ENCODE results near the gene B3GNT8.

B3GNT8 gene

DNA sequence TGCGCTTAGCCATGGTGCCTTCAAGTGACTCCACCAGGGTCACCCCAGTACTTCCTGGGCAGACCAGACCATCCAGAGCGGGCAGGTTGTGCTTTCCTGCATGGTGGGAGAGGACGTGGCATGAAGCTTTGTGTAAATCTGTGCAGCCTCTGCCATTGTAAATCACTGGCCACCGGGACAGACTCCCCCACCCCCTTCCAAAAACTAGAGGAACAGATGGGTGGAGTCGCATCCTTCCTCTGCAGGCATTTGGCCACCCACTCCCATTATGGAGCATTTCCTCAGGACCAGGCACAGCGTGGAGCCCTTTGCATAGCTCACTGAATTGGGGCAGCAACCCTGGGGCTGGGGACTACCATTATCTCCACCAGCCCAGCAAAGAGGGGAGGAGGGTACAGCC lies 21.4 kb downstream of the B3GNT8 start:
- no peak for DNase-seq (ENCODE audit: low read depth)
- no peak overlapping the region for H3K4me3 ChIP-seq (ENCODE audit: low read depth, low read length)
- TF ChIP-seq, protein P1, sequence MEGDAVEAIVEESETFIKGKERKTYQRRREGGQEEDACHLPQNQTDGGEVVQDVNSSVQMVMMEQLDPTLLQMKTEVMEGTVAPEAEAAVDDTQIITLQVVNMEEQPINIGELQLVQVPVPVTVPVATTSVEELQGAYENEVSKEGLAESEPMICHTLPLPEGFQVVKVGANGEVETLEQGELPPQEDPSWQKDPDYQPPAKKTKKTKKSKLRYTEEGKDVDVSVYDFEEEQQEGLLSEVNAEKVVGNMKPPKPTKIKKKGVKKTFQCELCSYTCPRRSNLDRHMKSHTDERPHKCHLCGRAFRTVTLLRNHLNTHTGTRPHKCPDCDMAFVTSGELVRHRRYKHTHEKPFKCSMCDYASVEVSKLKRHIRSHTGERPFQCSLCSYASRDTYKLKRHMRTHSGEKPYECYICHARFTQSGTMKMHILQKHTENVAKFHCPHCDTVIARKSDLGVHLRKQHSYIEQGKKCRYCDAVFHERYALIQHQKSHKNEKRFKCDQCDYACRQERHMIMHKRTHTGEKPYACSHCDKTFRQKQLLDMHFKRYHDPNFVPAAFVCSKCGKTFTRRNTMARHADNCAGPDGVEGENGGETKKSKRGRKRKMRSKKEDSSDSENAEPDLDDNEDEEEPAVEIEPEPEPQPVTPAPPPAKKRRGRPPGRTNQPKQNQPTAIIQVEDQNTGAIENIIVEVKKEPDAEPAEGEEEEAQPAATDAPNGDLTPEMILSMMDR (IDR thresholded peaks at IDR 0.05; ENCODE audit: control insufficient read depth, extremely low read depth, insufficient read depth): no peak

DNA sequence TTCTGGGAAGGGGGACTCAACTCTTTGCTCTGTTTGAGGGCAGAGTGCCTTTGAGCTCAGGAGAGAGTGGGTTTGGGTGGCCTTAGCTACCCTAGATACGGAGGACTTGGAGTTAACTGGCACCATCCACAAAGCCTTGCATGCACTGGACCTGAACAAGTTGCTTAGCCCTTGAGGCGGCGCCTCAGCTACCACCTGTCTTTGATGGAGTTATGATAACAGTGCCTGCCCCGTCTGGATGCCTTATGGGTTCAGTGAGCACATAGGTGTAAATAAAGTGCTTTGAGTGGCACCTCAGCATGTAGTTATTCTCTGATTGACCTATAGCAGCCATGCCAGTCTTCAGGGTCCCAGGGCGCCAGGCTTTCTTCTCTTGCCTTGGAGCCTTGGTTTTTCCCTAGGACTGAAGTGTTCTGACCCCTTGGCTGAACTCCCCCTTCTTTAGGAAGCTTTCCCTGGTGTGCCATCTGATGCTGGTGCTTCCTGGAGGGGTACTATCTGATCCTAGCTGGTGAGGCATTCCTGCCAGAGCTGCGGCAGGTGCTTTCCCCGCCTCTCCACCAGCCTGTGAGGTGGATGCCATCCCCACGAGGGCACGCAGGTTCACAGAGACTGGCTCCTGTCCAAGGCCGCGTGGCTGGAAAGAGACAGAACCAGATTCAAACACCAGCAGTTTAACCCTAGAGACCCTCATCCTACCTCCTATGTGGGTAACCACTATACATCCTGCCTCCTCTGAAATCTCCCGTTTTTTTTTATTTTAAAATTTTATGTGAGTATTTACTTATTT lies 23.8 kb downstream of the B3GNT8 start:
- TF ChIP-seq, protein P1 (IDR thresholded peaks at IDR 0.05; ENCODE audit: control insufficient read depth, extremely low read depth, insufficient read depth): no peak
- DNase-seq (ENCODE audit: low read depth): no peak
- no peak overlapping the region for H3K4me3 ChIP-seq (ENCODE audit: low read depth, low read length)

DNA sequence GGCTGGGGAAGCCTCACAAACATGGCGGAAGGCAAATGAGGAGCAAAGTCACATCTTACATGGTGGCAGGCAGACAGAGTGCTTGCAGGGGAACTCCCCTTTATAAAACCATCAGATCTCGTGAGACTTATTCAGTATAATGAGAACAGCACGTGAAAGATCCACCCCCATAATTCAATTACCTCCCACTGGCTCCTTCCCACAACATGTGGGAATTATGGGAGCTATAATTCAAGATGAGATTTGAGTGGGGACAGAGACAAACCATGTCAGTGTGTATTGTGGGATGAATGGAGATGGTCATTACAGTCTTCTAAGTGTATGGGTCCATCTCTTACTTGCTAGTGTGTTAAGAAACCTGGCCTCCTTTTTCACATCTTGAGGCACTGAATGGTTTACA lies 25.2 kb downstream of the B3GNT8 start:
- H3K4me3 ChIP-seq (ENCODE audit: low read depth, low read length): no peak overlapping the region
- TF ChIP-seq, protein P1 (IDR thresholded peaks at IDR 0.05; ENCODE audit: control insufficient read depth, extremely low read depth, insufficient read depth): no peak
- DNase-seq (ENCODE audit: low read depth): no peak

DNA sequence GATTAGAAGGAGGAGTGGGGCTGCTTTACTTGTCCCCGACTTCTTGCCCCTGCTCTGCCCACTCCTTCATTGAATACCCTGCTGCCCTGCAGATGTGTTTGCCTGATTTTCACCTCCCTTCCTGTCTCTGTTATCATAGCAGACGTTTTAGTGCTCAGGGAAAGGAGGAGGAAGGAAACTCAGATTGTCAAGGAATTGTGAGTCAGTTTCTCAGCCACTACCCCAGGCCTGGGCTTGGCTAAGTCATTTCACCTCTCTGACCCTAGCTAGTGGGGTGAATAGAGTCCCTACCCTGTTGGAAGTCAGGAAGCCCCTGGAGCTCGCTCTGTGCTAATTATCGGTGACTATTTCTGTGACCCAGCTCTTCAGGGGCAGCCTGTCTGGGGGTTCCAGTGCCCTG lies 25.7 kb downstream of the B3GNT8 start:
- H3K4me3 ChIP-seq (ENCODE audit: low read depth, low read length): no peak overlapping the region
- no peak for DNase-seq (ENCODE audit: low read depth)
- TF ChIP-seq, protein P1 (IDR thresholded peaks at IDR 0.05; ENCODE audit: control insufficient read depth, extremely low read depth, insufficient read depth): no peak

DNA sequence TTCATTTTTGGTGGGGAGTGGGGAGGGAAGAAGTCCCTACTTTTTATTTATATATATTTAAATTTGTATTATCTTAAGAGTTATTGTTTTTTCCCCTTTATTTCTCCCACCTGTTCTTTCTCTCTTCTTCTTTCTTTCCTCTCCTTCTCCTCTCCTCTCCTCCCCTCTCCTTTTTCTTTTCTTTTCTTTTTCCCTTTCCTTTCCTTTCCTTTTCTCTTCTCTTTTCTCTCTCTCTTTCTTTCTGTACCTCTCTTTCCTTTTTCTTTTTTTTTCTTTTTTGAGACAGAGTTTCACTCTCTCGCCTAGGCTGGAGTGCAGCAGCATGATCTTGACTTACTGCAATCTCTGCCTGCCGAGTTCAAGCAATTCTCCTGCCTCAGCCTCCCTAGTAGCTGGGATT lies 27.6 kb downstream of the B3GNT8 start:
- TF ChIP-seq, protein P1 (IDR thresholded peaks at IDR 0.05; ENCODE audit: control insufficient read depth, extremely low read depth, insufficient read depth): no peak
- no peak overlapping the region for H3K4me3 ChIP-seq (ENCODE audit: low read depth, low read length)
- DNase-seq (ENCODE audit: low read depth): no peak

DNA sequence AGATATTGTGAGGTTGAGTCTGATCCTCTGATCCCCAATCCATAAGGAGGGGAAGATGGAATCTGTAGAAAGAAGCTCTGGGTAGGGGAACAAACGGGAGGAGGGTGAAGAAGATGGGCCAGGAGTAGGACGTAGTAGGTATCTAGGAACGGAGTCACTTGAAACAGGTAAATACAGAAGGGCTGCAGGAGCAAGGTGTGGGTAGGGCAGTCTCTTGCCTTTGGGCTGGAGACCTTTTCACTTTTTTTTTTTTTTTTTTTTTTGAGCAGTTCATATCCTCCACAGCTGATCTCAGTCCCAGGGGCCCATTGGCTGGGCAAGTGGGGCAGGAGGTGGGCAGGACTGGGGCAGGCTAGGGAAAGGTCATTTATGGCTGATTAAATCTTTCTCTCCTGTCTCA lies 28.1 kb downstream of the B3GNT8 start:
- no peak for DNase-seq (ENCODE audit: low read depth)
- TF ChIP-seq, protein P1 (IDR thresholded peaks at IDR 0.05; ENCODE audit: control insufficient read depth, extremely low read depth, insufficient read depth): no peak
- peak overlapping the region; percentile 84 for H3K4me3 ChIP-seq (ENCODE audit: low read depth, low read length)

DNA sequence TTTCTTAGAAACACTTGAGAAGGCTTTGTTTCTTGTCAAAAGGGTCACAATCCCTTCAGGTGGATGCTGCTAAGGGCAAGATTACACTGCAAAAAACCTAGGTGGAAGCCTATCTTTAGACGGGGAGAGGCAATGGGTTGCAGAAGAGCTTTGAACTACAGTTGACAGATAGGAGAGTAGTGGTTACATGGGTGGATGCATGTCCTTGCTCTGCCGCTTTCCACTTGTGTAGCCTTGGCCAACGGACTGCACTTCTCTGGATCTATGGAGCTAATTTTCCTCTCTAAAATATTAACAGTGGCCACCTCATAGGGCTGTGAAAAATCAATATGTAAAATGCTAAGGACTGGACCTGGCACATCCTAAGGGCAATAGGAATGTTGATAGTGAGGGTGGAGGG lies 28.6 kb downstream of the B3GNT8 start:
- no peak for DNase-seq (ENCODE audit: low read depth)
- H3K4me3 ChIP-seq (ENCODE audit: low read depth, low read length): peak overlapping the region; percentile 84
- TF ChIP-seq, protein P1 (IDR thresholded peaks at IDR 0.05; ENCODE audit: control insufficient read depth, extremely low read depth, insufficient read depth): no peak

Data from LNCaP clone FGC (cell line).